Measurements from ENCODE around the gene ALDOB.

GRCh38 chr9:101476576-101477208, 41.1 kb upstream of the ALDOB start:
- TF ChIP-seq TCF12 (IDR thresholded peaks at IDR 0.05; ENCODE audit: low read depth) (no peak), TAF1 (IDR thresholded peaks at IDR 0.05; ENCODE audit: low read depth) (no peak), EGR1 (IDR thresholded peaks at IDR 0.05) (no peak), CREB1 (IDR thresholded peaks at IDR 0.05; ENCODE audit: low read depth) (no peak), NFIC (IDR thresholded peaks at IDR 0.05) (no peak), EP300 (IDR thresholded peaks at IDR 0.05; ENCODE audit: borderline replicate concordance) (no peak), YY1 (IDR thresholded peaks at IDR 0.05; ENCODE audit: low read depth) (no peak), TEAD4 (IDR thresholded peaks at IDR 0.05) (no peak)
- TF ChIP-seq, protein P1, sequence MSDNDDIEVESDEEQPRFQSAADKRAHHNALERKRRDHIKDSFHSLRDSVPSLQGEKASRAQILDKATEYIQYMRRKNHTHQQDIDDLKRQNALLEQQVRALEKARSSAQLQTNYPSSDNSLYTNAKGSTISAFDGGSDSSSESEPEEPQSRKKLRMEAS (IDR thresholded peaks at IDR 0.05): no peak
- TF ChIP-seq, protein P2, sequence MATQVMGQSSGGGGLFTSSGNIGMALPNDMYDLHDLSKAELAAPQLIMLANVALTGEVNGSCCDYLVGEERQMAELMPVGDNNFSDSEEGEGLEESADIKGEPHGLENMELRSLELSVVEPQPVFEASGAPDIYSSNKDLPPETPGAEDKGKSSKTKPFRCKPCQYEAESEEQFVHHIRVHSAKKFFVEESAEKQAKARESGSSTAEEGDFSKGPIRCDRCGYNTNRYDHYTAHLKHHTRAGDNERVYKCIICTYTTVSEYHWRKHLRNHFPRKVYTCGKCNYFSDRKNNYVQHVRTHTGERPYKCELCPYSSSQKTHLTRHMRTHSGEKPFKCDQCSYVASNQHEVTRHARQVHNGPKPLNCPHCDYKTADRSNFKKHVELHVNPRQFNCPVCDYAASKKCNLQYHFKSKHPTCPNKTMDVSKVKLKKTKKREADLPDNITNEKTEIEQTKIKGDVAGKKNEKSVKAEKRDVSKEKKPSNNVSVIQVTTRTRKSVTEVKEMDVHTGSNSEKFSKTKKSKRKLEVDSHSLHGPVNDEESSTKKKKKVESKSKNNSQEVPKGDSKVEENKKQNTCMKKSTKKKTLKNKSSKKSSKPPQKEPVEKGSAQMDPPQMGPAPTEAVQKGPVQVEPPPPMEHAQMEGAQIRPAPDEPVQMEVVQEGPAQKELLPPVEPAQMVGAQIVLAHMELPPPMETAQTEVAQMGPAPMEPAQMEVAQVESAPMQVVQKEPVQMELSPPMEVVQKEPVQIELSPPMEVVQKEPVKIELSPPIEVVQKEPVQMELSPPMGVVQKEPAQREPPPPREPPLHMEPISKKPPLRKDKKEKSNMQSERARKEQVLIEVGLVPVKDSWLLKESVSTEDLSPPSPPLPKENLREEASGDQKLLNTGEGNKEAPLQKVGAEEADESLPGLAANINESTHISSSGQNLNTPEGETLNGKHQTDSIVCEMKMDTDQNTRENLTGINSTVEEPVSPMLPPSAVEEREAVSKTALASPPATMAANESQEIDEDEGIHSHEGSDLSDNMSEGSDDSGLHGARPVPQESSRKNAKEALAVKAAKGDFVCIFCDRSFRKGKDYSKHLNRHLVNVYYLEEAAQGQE (IDR thresholded peaks at IDR 0.05; ENCODE audit: low read depth): no peak

Measured in Ishikawa (cell line).